Measurements from ENCODE around the gene MARVELD3.
"Not testable (repeated sequence)": the region's sequence is repeated elsewhere in the genome, so short reads cannot be mapped to it uniquely, and the experiment has no call there.

The MARVELD3 gene

DNA sequence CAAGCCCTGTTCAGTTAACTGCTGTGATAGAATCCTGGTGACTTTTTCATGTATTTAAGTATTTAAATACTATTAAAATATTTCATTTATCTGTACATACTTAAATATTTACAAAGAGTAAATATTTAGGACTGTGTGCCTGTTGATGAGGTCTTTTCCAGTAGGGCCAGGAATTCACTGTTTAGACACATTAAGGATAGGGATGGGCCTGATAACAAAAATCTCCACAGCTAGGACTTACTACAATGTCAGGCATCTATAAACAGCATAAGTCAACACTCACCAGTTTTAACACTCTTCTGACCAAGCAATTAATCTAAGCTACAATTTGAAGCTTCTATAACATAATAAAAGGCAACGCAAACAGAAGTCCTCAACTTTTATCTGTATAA, 47.6 kb downstream of the MARVELD3 start:
- DNase-seq (ENCODE audit: extremely low read depth, low read depth), result no peak
- TF ChIP-seq, protein P1, sequence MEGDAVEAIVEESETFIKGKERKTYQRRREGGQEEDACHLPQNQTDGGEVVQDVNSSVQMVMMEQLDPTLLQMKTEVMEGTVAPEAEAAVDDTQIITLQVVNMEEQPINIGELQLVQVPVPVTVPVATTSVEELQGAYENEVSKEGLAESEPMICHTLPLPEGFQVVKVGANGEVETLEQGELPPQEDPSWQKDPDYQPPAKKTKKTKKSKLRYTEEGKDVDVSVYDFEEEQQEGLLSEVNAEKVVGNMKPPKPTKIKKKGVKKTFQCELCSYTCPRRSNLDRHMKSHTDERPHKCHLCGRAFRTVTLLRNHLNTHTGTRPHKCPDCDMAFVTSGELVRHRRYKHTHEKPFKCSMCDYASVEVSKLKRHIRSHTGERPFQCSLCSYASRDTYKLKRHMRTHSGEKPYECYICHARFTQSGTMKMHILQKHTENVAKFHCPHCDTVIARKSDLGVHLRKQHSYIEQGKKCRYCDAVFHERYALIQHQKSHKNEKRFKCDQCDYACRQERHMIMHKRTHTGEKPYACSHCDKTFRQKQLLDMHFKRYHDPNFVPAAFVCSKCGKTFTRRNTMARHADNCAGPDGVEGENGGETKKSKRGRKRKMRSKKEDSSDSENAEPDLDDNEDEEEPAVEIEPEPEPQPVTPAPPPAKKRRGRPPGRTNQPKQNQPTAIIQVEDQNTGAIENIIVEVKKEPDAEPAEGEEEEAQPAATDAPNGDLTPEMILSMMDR (IDR thresholded peaks at IDR 0.05; ENCODE audit: low read depth, low read length), result no peak

DNA sequence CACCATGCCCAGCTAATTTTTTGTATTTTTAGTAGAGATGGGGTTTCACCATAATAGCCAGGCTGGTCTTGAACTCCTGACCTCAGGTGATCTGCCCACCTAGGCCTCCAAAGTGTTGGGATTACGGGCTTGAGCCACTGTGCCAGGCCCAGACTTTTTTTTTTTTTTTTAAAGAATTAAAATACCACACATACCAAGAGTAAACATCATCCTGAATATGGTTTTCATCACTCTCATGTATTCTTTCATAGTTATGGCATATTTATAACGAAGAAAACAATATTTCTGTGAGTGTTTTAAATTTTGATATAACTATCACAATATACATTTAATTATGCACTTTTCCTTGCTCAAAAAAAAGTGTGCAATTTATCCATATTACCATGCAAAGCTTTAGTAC, 48.2 kb downstream of the MARVELD3 start:
- DNase-seq (ENCODE audit: extremely low read depth, low read depth), result no peak
- TF ChIP-seq, protein P1 (IDR thresholded peaks at IDR 0.05; ENCODE audit: low read depth, low read length), result no peak

DNA sequence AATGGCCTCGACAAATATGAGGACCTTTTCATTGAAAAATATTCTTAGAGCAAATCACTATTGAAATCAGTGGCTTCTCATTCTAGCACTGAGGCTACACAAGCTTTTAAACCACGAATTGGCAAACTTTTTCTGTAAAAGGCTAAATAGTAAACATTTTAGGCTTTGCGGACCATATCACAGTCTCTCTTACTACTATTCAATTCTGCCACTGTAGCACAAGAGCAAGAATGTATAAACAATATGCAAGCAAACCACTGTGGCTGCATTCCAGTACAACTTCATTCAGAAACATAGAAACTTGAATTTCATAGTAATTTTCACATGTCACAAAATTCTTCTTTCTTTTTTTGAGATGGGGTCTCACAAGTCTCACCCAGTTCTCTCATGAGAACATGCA, 49.4 kb downstream of the MARVELD3 start:
- TF ChIP-seq, protein P1 (IDR thresholded peaks at IDR 0.05; ENCODE audit: low read depth, low read length), result no peak
- DNase-seq (ENCODE audit: extremely low read depth, low read depth), result no peak

DNA sequence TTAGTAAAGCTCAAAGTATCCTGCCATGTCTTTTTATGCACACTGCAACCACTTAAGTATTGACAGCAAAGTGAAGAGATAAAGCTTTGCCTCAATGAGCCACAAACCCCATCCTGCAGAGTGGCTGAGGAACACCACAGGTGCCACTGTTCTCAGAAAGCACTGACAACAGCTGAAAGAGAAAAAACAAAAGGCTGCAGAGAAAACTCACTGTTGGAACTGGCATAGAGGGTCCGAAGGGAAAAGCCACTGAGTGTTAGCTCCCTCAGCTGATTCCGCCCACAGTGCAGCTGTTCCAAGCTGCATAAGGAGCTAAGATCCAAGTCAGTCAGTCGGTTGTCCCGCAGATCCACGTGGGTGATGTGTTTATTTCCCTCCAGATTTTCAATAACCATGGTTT, 50.3 kb downstream of the MARVELD3 start:
- DNase-seq (ENCODE audit: extremely low read depth, low read depth), result no peak
- TF ChIP-seq, protein P1 (IDR thresholded peaks at IDR 0.05; ENCODE audit: low read depth, low read length), result no peak

DNA sequence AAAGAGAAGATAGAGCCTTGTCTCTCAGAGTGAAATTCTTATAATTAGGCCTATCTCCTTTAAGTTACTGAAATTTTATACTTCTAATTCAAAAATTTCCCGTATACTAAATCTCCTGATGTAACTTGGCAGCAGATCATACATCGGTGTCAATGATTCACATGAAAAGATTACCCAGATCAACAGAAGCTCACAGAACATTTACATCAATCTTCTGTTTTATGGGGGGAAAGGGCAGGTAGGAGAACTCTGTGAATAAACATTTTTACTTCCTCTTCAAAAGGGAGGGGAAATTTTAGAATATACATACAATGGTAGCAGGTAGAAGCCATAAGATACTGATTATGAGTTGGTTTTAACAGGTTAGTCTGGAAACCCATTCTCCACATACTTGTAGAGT, 55.4 kb downstream of the MARVELD3 start:
- TF ChIP-seq, protein P1 (IDR thresholded peaks at IDR 0.05; ENCODE audit: low read depth, low read length), result no peak
- DNase-seq (ENCODE audit: extremely low read depth, low read depth), result no peak

DNA sequence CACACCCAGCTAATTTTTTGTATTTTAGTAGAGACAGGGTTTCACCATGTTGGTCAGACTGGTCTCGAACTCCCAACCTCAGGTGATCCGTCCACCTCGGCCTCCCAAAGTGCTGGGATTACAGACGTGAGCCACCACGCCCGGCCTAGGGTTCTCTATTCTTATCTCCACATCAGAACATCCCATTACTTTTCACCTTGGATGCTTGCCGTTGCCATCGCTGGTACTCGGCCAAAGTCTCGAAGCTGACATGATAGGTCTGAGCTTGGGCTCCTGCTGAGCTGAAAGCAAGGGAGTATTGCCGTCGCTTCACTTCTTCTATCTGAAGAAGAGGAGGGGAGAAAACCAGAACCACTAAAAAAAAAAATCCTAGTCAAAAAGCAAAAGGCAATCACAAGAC, 58.3 kb downstream of the MARVELD3 start:
- DNase-seq (ENCODE audit: extremely low read depth, low read depth), result not testable (repeated sequence)

All from AG09319 (cell line).